Measurements from ENCODE around the gene NCK2. TPM values are rescaled to one million over a fixed set of nuclear protein-coding genes. Genes with fewer than 3 reads are reported as not detected.

The NCK2 gene
- polyA plus RNA-seq, 1 experiment = 20.5 TPM

- POLR2A ChIA-PET = no interaction called here
- CTCF ChIA-PET = no interaction called here
- Histone ChIP-seq H3K27me3 (ENCODE audit: control insufficient read depth, insufficient read depth, low read length) (no peaks in the 10 kb centered on the region), H3K9me3 (ENCODE audit: control insufficient read depth, insufficient read depth, low read length) (no peaks in the 10 kb centered on the region), H3K27ac (ENCODE audit: low read depth, low read length) (no peak overlapping the region), H3K4me3 (ENCODE audit: low read depth, low read length) (no peak overlapping the region)
- TF ChIP-seq CTCF (IDR thresholded peaks at IDR 0.05; ENCODE audit: low read depth, low read length) = no peak
- no peak for DNase-seq (ENCODE audit: low read depth, low spot score)
Observed at GRCh38 chr2:105798595-105798994, 53.9 kb downstream of the NCK2 start.

GRCh38 chr2:105800036-105800713 lies 55.5 kb downstream of the NCK2 start:
- DNase-seq (ENCODE audit: low read depth, low spot score) = no peak
- no peaks in the 10 kb centered on the region for H3K27me3 ChIP-seq (ENCODE audit: control insufficient read depth, insufficient read depth, low read length)
- H3K27ac ChIP-seq (ENCODE audit: low read depth, low read length) = no peak overlapping the region
- ChIA-PET POLR2A (no interaction called here), CTCF (no interaction called here)
- H3K9me3 ChIP-seq (ENCODE audit: control insufficient read depth, insufficient read depth, low read length) = no peaks in the 10 kb centered on the region
- TF ChIP-seq CTCF (IDR thresholded peaks at IDR 0.05; ENCODE audit: low read depth, low read length) = no peak
- no peak overlapping the region for H3K4me3 ChIP-seq (ENCODE audit: low read depth, low read length)

- Histone ChIP-seq H3K27ac (ENCODE audit: low read depth, low read length) (no peak overlapping the region), H3K9me3 (ENCODE audit: control insufficient read depth, insufficient read depth, low read length) (no peaks in the 10 kb centered on the region), H3K4me3 (ENCODE audit: low read depth, low read length) (no peak overlapping the region), H3K27me3 (ENCODE audit: control insufficient read depth, insufficient read depth, low read length) (no peaks in the 10 kb centered on the region)
- POLR2A ChIA-PET = no interaction called here
- DNase-seq (ENCODE audit: low read depth, low spot score) = no peak
- no peak for TF ChIP-seq CTCF (IDR thresholded peaks at IDR 0.05; ENCODE audit: low read depth, low read length)
- CTCF ChIA-PET = no interaction called here
Observed at GRCh38 chr2:105800953-105801635, 56.4 kb downstream of the NCK2 start.

- TF ChIP-seq CTCF (IDR thresholded peaks at IDR 0.05; ENCODE audit: low read depth, low read length) = no peak
- no peak for DNase-seq (ENCODE audit: low read depth, low spot score)
- no peak overlapping the region for H3K27ac ChIP-seq (ENCODE audit: low read depth, low read length)
- ChIA-PET CTCF (no interaction called here), POLR2A (no interaction called here)
- H3K27me3 ChIP-seq (ENCODE audit: control insufficient read depth, insufficient read depth, low read length) = no peaks in the 10 kb centered on the region
- H3K4me3 ChIP-seq (ENCODE audit: low read depth, low read length) = no peak overlapping the region
- H3K9me3 ChIP-seq (ENCODE audit: control insufficient read depth, insufficient read depth, low read length) = no peaks in the 10 kb centered on the region
Observed at GRCh38 chr2:105801961-105802360, 57.2 kb downstream of the NCK2 start.

- CTCF ChIA-PET = no interaction called here
- no peak overlapping the region for H3K4me3 ChIP-seq (ENCODE audit: low read depth, low read length)
- POLR2A ChIA-PET = no interaction called here
Observed at GRCh38 chr2:105802587-105802986, 57.9 kb downstream of the NCK2 start.

More at GRCh38 chr2:105802587-105802986, 57.9 kb downstream of the NCK2 start:
- H3K27ac ChIP-seq (ENCODE audit: low read depth, low read length) = no peak overlapping the region
- DNase-seq (ENCODE audit: low read depth, low spot score) = no peak
- TF ChIP-seq CTCF (IDR thresholded peaks at IDR 0.05; ENCODE audit: low read depth, low read length) = no peak
- no peaks in the 10 kb centered on the region for H3K9me3 ChIP-seq (ENCODE audit: control insufficient read depth, insufficient read depth, low read length)
- no peaks in the 10 kb centered on the region for H3K27me3 ChIP-seq (ENCODE audit: control insufficient read depth, insufficient read depth, low read length)
